ENCODE measurements around the gene JUND. TPM values are rescaled to one million over a fixed set of nuclear protein-coding genes. Genes with fewer than 3 reads are reported as not detected.

Gene JUND
- total RNA-seq, 1 experiment from 2014 or later = 128 TPM

DNA sequence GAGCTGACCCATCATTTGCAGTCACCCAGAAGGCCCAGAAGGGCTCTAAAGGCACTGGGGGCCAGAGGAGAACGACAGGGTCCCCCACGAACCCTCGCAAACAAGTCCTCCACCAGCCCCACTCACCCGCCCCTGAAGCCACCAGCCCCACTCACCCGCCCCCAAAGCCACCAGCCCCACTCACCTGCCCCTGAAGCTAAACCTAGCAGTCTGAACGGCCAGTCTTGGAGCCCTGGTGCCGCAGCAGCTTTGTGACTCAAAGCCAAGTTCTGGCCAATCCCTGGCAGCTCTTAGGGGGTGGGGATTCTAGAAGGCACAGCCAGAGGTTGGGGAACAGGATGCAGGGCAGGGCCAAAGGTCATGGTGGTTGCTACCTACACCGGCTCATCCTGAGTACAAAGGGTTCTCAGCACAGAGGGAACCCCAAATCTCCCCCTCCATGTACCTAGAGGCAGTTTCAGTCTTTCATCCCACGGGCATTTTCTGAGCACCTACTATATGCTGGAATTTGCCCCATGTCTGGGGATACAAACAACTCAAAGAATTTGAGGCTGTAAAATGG, 7.1 kb downstream of the JUND start, which contains the start of gene IQCN:
TSS of gene IQCN (minus strand) at position 234 of the 562 bp plus-strand sequence. CDS start 4,974 bp downstream, outside the sequence.
- Histone ChIP-seq H3K4me3 (ENCODE audit: low read depth, low read length, poor library complexity, severe bottlenecking) (no peak within 1 kb of the TSS), H3K27ac (ENCODE audit: low read depth, low read length, poor library complexity, severe bottlenecking) (no peak within 1 kb of the TSS), H3K27me3 (replicated peaks; ENCODE audit: insufficient read depth, low read depth, low read length, poor library complexity) (no peaks in the 10 kb centered on the region), H3K4me1 (ENCODE audit: insufficient read depth, low read length, poor library complexity, severe bottlenecking) (peaks cover 13% of the 10 kb centered on the region), H3K9me3 (ENCODE audit: low read depth, low read length, poor library complexity, severe bottlenecking) (no peaks in the 10 kb centered on the region), H3K36me3 (ENCODE audit: insufficient read depth, low read length, poor library complexity, severe bottlenecking) (peaks cover 35% of the 10 kb centered on the region)
- DNase-seq (ENCODE audit: low spot score) = no peak
- ChIA-PET POLR2A (ENCODE audit: low non-redundant PET) (no interaction called here), CTCF (no interaction called here)
- no TSS peak for BruUV-seq (replicated peaks)
- TF ChIP-seq, protein P1, sequence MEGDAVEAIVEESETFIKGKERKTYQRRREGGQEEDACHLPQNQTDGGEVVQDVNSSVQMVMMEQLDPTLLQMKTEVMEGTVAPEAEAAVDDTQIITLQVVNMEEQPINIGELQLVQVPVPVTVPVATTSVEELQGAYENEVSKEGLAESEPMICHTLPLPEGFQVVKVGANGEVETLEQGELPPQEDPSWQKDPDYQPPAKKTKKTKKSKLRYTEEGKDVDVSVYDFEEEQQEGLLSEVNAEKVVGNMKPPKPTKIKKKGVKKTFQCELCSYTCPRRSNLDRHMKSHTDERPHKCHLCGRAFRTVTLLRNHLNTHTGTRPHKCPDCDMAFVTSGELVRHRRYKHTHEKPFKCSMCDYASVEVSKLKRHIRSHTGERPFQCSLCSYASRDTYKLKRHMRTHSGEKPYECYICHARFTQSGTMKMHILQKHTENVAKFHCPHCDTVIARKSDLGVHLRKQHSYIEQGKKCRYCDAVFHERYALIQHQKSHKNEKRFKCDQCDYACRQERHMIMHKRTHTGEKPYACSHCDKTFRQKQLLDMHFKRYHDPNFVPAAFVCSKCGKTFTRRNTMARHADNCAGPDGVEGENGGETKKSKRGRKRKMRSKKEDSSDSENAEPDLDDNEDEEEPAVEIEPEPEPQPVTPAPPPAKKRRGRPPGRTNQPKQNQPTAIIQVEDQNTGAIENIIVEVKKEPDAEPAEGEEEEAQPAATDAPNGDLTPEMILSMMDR (conservative IDR thresholded peaks at IDR 0.05; ENCODE audit: low read depth, low read length) = no peak
- intact Hi-C loops (cut with micrococcal nuclease; ENCODE audit: unreplicated experiment) = no loop called here

DNA sequence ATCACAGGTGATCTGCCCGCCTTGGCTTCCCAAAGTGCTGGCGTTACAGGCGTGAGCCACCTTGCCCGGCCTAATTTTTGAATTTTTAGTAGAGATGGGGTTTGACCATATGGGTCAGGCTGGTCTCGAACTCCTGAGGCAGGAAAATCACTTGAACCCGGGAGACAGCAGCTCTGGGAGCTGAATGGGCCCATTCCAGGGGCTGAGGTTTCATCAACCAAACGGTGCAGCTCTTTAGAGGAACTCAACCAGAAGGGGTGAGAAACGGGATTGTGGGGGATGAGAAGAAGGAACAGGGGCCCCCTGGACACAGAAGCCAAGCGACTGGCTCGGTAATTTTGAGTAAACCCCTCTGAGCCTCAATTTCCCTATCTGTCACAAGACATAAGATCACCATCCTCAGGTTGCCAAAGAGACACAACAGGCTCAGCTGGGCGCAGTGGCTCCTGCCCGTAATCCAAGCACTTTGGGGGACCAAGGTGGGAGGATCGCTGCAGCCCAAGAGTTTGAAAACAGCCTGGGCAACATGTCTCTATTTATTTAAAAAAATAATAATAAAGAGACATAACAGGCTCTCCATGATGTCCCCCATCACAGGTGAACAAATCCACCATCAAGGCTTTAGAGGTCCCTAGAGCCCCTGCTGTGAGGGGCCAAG, 7.7 kb downstream of the JUND start:
- Histone ChIP-seq H3K27ac (ENCODE audit: low read depth, low read length, poor library complexity, severe bottlenecking) (no peak overlapping the region), H3K4me3 (ENCODE audit: low read depth, low read length, poor library complexity, severe bottlenecking) (no peak overlapping the region), H3K4me1 (ENCODE audit: insufficient read depth, low read length, poor library complexity, severe bottlenecking) (peaks cover 9% of the 10 kb centered on the region), H3K27me3 (replicated peaks; ENCODE audit: insufficient read depth, low read depth, low read length, poor library complexity) (no peaks in the 10 kb centered on the region), H3K9me3 (ENCODE audit: low read depth, low read length, poor library complexity, severe bottlenecking) (no peaks in the 10 kb centered on the region), H3K36me3 (ENCODE audit: insufficient read depth, low read length, poor library complexity, severe bottlenecking) (peaks cover 29% of the 10 kb centered on the region)
- ChIA-PET CTCF (interaction anchor here (1.0 kb wide), 1 partner anchor 136 kb away, joined by 5 read pairs; no protein-coding TSS in a partner anchor), POLR2A (ENCODE audit: low non-redundant PET) (no interaction called here)
- TF ChIP-seq, protein P1 (conservative IDR thresholded peaks at IDR 0.05; ENCODE audit: low read depth, low read length) = no peak
- no peak for TF ChIP-seq EZH2 (IDR thresholded peaks at IDR 0.05; ENCODE audit: borderline replicate concordance, low read depth, low read length, poor library complexity, severe bottlenecking)
- intact Hi-C loops (cut with micrococcal nuclease; ENCODE audit: unreplicated experiment) = no loop called here
- DNase-seq (ENCODE audit: low spot score) = no peak
- no TSS peak for BruUV-seq (replicated peaks)

DNA sequence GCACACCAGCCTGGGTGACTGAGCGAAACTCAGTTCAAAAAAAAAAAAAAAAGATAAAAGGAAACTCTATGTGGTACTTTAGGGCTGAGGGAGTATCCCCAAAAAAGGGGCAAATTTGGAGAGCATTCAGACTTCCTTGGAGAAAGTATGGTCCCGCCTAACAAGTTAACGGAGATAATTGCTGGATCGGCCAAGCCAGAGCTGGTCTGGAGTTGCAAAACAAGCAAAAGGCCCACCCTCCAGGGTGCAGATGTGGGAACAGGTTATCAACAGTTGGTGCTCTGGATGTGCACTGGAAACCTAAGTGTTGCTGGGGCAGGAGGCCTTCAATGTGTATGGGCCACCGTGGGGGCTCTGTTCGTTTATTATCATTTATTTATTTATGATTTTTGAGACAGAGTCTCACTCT, 10.0 kb downstream of the JUND start:
- TF ChIP-seq, protein P1 (conservative IDR thresholded peaks at IDR 0.05; ENCODE audit: low read depth, low read length) = no peak
- no peak for TF ChIP-seq EZH2 (IDR thresholded peaks at IDR 0.05; ENCODE audit: borderline replicate concordance, low read depth, low read length, poor library complexity, severe bottlenecking)
- intact Hi-C loops (cut with micrococcal nuclease; ENCODE audit: unreplicated experiment) = no loop called here
- DNase-seq (ENCODE audit: low spot score) = no peak
- no peaks in the 10 kb centered on the region for H3K9me3 ChIP-seq (ENCODE audit: low read depth, low read length, poor library complexity, severe bottlenecking)
- H3K27me3 ChIP-seq (replicated peaks; ENCODE audit: insufficient read depth, low read depth, low read length, poor library complexity) = no peaks in the 10 kb centered on the region
- CTCF ChIA-PET = interaction anchor here (0.6 to 1.2 kb wide), 3 partner anchors 68 to 243 kb away, joined by 4 to 6 read pairs (median 4); no protein-coding TSS in a partner anchor
- no peak overlapping the region for H3K4me3 ChIP-seq (ENCODE audit: low read depth, low read length, poor library complexity, severe bottlenecking)
- no peak overlapping the region for H3K27ac ChIP-seq (ENCODE audit: low read depth, low read length, poor library complexity, severe bottlenecking)
- H3K4me1 ChIP-seq (ENCODE audit: insufficient read depth, low read length, poor library complexity, severe bottlenecking) = no peaks in the 10 kb centered on the region
- POLR2A ChIA-PET (ENCODE audit: low non-redundant PET) = no interaction called here
- H3K36me3 ChIP-seq (ENCODE audit: insufficient read depth, low read length, poor library complexity, severe bottlenecking) = peaks cover 34% of the 10 kb centered on the region
- BruUV-seq (replicated peaks) = no TSS peak

Data from A673 (cell line).